ENCODE data around the gene FAM120A.

GRCh38 chr9:93468763-93469456 is 17.4 kb downstream of the FAM120A start:
- TF ChIP-seq EGR1 (IDR thresholded peaks at IDR 0.05; ENCODE audit: low read depth in 2 of 2) (no peak), CTCF (IDR thresholded peaks at IDR 0.05; ENCODE audit: low read depth, low read length, missing input control) (no peak), FOXA1 (IDR thresholded peaks at IDR 0.05) (no peak), SP1 (IDR thresholded peaks at IDR 0.05) (no peak)
